Ammon's horn (tissue), 1 donor: Measurements from ENCODE around the gene OPRL1.

Experiments used
- DNase-seq: peaks from one replicate; pipeline ENCODE4 v3.0.0-alpha.2; 2016; ENCODE audit warnings: low spot score

OPRL1 gene

DNA sequence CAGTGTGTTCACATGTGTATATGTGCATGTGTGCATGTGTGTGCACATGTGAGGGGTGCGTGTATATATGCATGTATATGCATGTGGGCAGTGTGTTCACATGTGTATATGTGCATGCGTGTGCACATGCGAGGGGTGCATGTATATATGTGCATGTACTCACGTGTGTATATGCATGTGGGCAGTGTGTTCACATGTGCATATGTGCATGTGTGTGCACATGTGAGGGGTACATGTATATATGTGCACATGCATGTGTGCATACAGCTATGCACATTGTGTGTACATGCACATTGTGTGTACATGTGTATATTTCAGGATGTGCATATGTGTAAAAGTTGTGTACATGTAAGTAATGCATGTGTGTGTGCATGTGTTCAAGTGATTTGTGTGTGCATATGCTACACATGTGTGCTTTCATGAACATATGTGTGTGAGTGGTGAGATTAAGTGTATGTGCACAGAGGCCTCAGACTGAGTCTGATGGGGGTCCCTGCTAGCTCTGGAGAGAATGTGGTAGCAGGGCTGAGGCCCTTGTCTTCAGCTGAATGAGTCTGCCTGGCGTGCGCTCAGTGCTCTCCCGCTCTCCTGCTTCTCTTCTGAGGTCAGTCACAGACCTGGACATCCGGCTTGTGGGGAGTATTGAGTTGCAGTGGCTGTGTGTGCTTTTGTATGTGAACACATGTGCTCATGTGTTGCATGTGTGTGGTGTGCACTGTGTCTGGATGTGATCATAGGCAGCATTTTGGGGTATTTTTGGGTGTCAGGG lies 64.4 kb downstream of the OPRL1 start:
- DNase-seq: no peak

DNA sequence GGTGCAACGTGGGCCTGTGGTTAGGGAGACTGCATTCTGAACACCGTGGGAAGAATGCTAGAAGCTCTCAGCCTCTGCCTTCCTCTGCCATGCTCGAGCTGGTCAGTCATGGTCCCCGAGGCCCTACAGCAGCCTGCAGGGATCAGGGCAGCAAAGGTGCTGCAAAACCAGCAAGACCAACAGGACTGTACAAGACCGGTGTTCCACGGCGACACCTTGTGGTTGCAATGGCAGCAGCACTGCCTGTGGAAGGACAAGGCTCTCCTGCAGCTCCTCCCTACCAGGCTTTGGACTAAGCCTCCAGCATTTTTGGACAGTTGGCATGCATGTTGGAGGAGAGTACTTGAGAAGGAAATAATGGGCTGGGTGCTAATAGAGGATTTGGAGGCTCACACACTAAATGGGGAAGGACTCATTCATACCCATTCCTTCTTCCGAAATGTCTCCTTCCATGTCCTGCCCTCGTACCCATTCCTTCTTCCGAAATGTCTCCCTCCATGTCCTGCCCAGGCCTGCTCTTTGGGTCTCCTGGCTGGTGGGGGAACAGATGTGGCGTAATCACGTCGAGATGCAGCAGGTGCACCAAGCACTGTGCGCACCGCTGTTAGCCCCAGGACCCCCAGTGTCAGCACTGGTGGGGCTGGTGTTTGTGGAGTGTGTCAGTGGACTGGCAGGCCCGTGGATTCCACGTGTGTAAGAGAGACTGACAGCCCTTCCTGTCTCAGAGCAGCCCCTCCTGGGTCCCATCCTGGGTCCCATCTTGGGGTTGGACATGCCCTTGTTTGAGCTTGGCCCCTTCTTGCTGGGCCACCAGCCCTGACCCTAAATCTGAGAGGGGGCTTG lies 65.8 kb downstream of the OPRL1 start:
- DNase-seq: no peak

DNA sequence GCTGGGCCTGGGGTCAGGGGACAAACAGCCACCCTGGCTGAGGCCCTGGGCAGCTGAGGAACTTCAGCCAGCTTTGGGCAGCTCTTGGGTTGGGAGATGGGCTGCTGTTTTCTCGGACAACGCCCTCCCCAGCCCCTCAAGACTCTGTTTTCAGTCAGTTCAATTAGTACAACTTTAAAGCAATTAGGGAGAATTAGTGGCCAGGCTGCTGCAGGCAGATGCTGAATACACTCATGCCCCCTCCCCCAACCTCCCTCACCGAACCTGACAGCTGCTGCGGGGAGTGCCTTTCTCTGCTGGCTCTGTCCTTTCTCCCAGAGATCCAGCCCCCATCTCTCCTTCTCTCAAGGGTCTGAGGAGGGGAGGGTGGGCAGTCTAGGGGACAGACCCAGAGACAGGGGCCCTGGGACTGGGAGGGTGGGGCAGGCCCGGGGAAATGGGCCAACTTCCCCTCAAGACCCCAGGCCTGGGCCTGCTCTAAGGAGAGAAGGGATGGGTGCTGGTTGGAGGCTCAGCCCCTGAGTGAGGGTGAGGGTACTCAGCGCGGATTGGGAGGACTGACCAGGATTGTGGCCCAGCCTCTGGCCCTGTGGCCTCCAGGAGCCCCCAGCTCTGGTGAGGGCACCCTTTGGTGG lies 66.5 kb downstream of the OPRL1 start:
- DNase-seq: no peak

DNA sequence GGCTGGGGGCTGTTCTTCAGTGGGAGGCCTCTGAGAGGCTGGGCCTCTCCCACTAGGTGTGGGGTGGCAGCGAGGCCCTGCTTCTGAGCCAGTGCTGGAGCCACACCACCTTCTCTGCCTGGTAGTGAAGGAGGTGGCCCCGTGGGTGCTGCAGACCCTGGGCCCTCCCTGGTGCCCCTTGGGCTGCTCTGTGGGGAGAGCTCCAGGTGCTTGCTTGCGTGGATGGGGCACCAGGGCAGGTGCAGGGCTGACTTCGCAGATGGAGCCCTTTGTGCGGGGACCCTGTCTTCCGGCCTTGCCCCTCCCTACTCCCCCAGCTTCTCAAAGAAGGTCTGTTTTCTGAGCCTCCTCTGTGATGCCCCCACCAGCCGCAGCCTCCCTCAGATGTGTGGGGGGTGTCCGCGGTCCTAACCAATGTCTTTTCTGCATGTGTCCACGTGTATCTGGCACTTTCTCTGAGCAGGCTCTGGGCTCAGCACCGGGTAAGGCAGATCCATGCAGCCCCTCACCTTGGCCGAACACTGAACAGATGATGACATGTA lies 67.1 kb downstream of the OPRL1 start:
- DNase-seq: peak; percentile 35

GRCh38 chr20:64148581-64148980 lies 68.7 kb downstream of the OPRL1 start:
- no peak for DNase-seq

GRCh38 chr20:64149141-64149540 lies 69.3 kb downstream of the OPRL1 start:
- no peak for DNase-seq

DNA sequence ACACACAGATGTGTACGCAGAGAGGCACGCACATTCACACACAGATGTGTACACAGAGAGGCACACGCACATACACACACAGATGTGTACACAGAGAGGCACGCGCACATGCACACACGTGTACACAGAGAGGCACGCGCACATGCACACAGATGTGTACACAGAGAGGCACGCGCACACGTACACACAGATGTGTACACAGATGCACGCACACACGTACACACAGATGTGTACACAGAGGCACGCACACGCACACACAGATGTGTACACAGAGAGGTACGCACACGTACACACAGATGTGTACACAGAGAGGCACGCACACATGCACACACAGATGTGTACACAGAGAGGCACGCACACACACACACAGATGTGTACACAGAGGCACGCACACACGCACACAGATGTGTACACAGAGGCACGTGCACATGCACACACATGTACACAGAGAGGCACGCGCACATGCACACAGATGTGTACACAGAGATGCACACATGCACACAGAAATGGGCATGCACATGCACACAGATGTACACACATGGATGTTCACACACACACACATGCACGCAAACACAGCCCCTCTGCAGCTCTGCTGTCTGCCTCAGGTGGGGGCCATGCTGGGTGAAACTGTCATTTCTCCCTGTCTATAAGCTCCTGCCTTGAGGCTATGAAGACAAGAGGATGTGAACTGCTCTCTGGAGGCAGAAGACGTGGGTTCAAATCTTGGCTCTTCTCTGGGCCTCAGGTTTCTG lies 70.1 kb downstream of the OPRL1 start:
- DNase-seq: no peak
